AML-193 (cell line): ENCODE results near the gene MAST2.
"Not testable (repeated sequence)": the region's sequence is repeated elsewhere in the genome, so short reads cannot be mapped to it uniquely, and the experiment has no call there.

Experiments used
- DNase-seq, 2 experiments: peaks; one replicate each; lab custom pipeline; 2025; lab: John Stamatoyannopoulos, UW

MAST2 gene

GRCh38 chr1:45857755-45858492 is 54.5 kb downstream of the MAST2 start:
- not testable (repeated sequence) for DNase-seq

GRCh38 chr1:45859221-45859620 is 55.8 kb downstream of the MAST2 start:
- DNase-seq, result no peak

GRCh38 chr1:45862008-45862407 is 58.6 kb downstream of the MAST2 start:
- DNase-seq, result no peak

GRCh38 chr1:45863218-45863617 is 59.8 kb downstream of the MAST2 start:
- no peak for DNase-seq

- DNase-seq, result no peak
These were observed 61.0 kb downstream of the MAST2 start for GRCh38 chr1:45864167-45865106.

GRCh38 chr1:45867697-45868348 is 64.4 kb downstream of the MAST2 start:
- DNase-seq, result no peak

- DNase-seq, result no peak
These were observed 65.4 kb downstream of the MAST2 start for GRCh38 chr1:45868861-45869260.

- DNase-seq, result no peak
These were observed 67.1 kb downstream of the MAST2 start for GRCh38 chr1:45870500-45870899.

GRCh38 chr1:45872173-45872801 is 68.9 kb downstream of the MAST2 start:
- DNase-seq, result not testable (repeated sequence)

- no peak for DNase-seq
These were observed 72.7 kb downstream of the MAST2 start for GRCh38 chr1:45876000-45876617.

GRCh38 chr1:45877264-45877663 is 73.9 kb downstream of the MAST2 start:
- no peak for DNase-seq

GRCh38 chr1:45879885-45880598 is 76.6 kb downstream of the MAST2 start:
- peak in 1 of 2 experiments; percentile 8 for DNase-seq

- no peak for DNase-seq
These were observed 77.5 kb downstream of the MAST2 start for GRCh38 chr1:45880930-45881329.

GRCh38 chr1:45883658-45884057 is 80.2 kb downstream of the MAST2 start:
- DNase-seq, result no peak

GRCh38 chr1:45884700-45885099 is 81.3 kb downstream of the MAST2 start:
- DNase-seq, result no peak

GRCh38 chr1:45886229-45886628 is 82.8 kb downstream of the MAST2 start:
- no peak for DNase-seq

GRCh38 chr1:45887156-45887842 is 83.9 kb downstream of the MAST2 start:
- DNase-seq, result no peak

- no peak for DNase-seq
These were observed 86.7 kb downstream of the MAST2 start for GRCh38 chr1:45890078-45890477.

GRCh38 chr1:45891087-45891486 is 87.7 kb downstream of the MAST2 start:
- no peak for DNase-seq

- DNase-seq, result no peak
These were observed 88.8 kb downstream of the MAST2 start for GRCh38 chr1:45892068-45892785.
